ENCODE results near the gene TSPAN2.

GRCh38 chr1:115012006-115012405, 77.3 kb downstream of the TSPAN2 start:
- TF ChIP-seq GATA2 (IDR thresholded peaks at IDR 0.05; ENCODE audit: low read depth, low read length) (no peak), GATA3 (IDR thresholded peaks at IDR 0.05; ENCODE audit: low read depth, low read length) (no peak)

All from SH-SY5Y (cell line).